PC-9 (cell line): ENCODE data around the gene POLD2.

Experiments
- CTCF ChIP-seq: fragments of 200-600 bp; sonication (generic); conservative IDR thresholded peaks from 2 replicates; pipeline ENCODE4 v1.6.1; 2017; ENCODE audit warnings: mixed run types, antibody characterized with exemption, mild to moderate bottlenecking, moderate library complexity
- EZH2 ChIP-seq: fragments of 200-600 bp; sonication (generic); IDR thresholded peaks from 2 replicates; pipeline ENCODE4 v1.8.0; 2017; ENCODE audit warnings: antibody characterized with exemption, low read depth

- TF ChIP-seq CTCF (no peak), EZH2 (no peak)
These were observed 26.5 kb upstream of the POLD2 start for GRCh38 chr7:44149571-44150465.
